Spinal cord (tissue), 10 donors: ENCODE results near the gene VN1R5. TPM values are rescaled to one million over a fixed set of nuclear protein-coding genes. Genes with fewer than 3 reads are reported as not detected.

Experiments
- DNase-seq, 6 donors: peaks; one replicate each; pipeline versions ENCODE4 v3.0.0 to v3.0.0-alpha.2; 2013 to 2015; ENCODE audit warnings: low spot score in 6 of 6, low read depth in 4 of 6
- H3K27ac ChIP-seq: one replicate; pipeline ENCODE4 v1.5.1; 2013; ENCODE audit warnings: low read depth, low read length, control low read depth
- H3K27me3 ChIP-seq: one replicate; pipeline ENCODE4 v1.6.1; 2013; ENCODE audit warnings: low read length; ENCODE audit not compliant: control insufficient read depth, insufficient read depth
- H3K36me3 ChIP-seq: one replicate; pipeline ENCODE4 v1.6.1; 2013; ENCODE audit warnings: low read length; ENCODE audit not compliant: control insufficient read depth, insufficient read depth
- H3K4me1 ChIP-seq: one replicate; pipeline ENCODE4 v1.6.1; 2013; ENCODE audit warnings: low read length; ENCODE audit not compliant: control insufficient read depth, insufficient read depth
- H3K4me3 ChIP-seq: one replicate; pipeline ENCODE4 v1.5.1; 2013; ENCODE audit warnings: low read depth, low read length, control low read depth
- H3K9me3 ChIP-seq: one replicate; pipeline ENCODE4 v1.6.1; 2013; ENCODE audit warnings: low read length; ENCODE audit not compliant: control insufficient read depth, insufficient read depth
- WGBS: methylation state at CpG from one replicate; pipeline ENCODE4 v1.1.5; 2013; ENCODE audit warnings: missing lambda C conversion rate; ENCODE audit not compliant: insufficient coverage; 5-methylcytosine and 5-hydroxymethylcytosine counted together
- polyA plus RNA-seq, 2 donors: library from polyadenylated mRNA; unstranded; fragments of 120-200 nt; gene quantifications; one replicate each; pipeline ENCODE4 v1.2.1, GENCODE V29; 2013; ENCODE audit not compliant: insufficient read length in 2 of 2
- total RNA-seq, 2 donors: library from RNA; depleted of rRNA in 1 of 2; stranded (reverse); fragments of 120-200 nt in 1 of 2; fragments of >200 nt in 1 of 2; gene quantifications; one replicate each; pipeline versions ENCODE4 v1.2.3 to v1.2.4, GENCODE V29; 2013 to 2014
- donor health status: healthy.

VN1R5 gene
- total and polyA plus RNA-seq, 4 donors = not detected

- no peaks in the 10 kb centered on the region for H3K9me3 ChIP-seq
- no peaks in the 10 kb centered on the region for H3K27me3 ChIP-seq
- H3K4me1 ChIP-seq = no peaks in the 10 kb centered on the region
- WGBS = 87% methylated on average over 5 of the region's 9 CpGs
- peaks cover 37% of the 10 kb centered on the region for H3K36me3 ChIP-seq
- no peak for DNase-seq
- no peak overlapping the region for H3K4me3 ChIP-seq
- no peak overlapping the region for H3K27ac ChIP-seq
Measured at GRCh38 chr1:247297263-247298123, 41.6 kb downstream of the VN1R5 start.

GRCh38 chr1:247298124-247298481 lies 42.2 kb downstream of the VN1R5 start:
- H3K9me3 ChIP-seq = no peaks in the 10 kb centered on the region
- H3K4me1 ChIP-seq = no peaks in the 10 kb centered on the region
- H3K27ac ChIP-seq = no peak overlapping the region
- DNase-seq = no peak
- no peaks in the 10 kb centered on the region for H3K27me3 ChIP-seq
- peaks cover 38% of the 10 kb centered on the region for H3K36me3 ChIP-seq
- 78% methylated on average over 3 of the region's 6 CpGs for WGBS
- H3K4me3 ChIP-seq = no peak overlapping the region

- WGBS = 45% methylated on average over 3 of the region's 4 CpGs
- no peak for DNase-seq
- no peaks in the 10 kb centered on the region for H3K9me3 ChIP-seq
- no peak overlapping the region for H3K27ac ChIP-seq
- H3K4me1 ChIP-seq = no peaks in the 10 kb centered on the region
- H3K36me3 ChIP-seq = peaks cover 38% of the 10 kb centered on the region
- no peaks in the 10 kb centered on the region for H3K27me3 ChIP-seq
- no peak overlapping the region for H3K4me3 ChIP-seq
Measured at GRCh38 chr1:247298701-247299100, 42.8 kb downstream of the VN1R5 start.

- H3K27ac ChIP-seq = no peak overlapping the region
- 93% methylated on average over 8 of the region's 12 CpGs for WGBS
- no peaks in the 10 kb centered on the region for H3K4me1 ChIP-seq
- no peak for DNase-seq
- H3K9me3 ChIP-seq = no peaks in the 10 kb centered on the region
- no peak overlapping the region for H3K4me3 ChIP-seq
- H3K36me3 ChIP-seq = peaks cover 42% of the 10 kb centered on the region
- no peaks in the 10 kb centered on the region for H3K27me3 ChIP-seq
Measured at GRCh38 chr1:247299723-247300381, 44.0 kb downstream of the VN1R5 start.

GRCh38 chr1:247300491-247301175 lies 44.8 kb downstream of the VN1R5 start:
- no peak overlapping the region for H3K4me3 ChIP-seq
- no peaks in the 10 kb centered on the region for H3K27me3 ChIP-seq
- peaks cover 48% of the 10 kb centered on the region for H3K36me3 ChIP-seq
- no peaks in the 10 kb centered on the region for H3K9me3 ChIP-seq
- 98% methylated on average over 47 of the region's 47 CpGs for WGBS
- no peaks in the 10 kb centered on the region for H3K4me1 ChIP-seq
- no peak overlapping the region for H3K27ac ChIP-seq
- no peak for DNase-seq

- Histone ChIP-seq H3K4me1 (no peaks in the 10 kb centered on the region), H3K9me3 (no peaks in the 10 kb centered on the region)
Measured at GRCh38 chr1:247301176-247301540, 45.3 kb downstream of the VN1R5 start.

GRCh38 chr1:247303216-247303615 lies 47.3 kb downstream of the VN1R5 start:
- Histone ChIP-seq H3K4me1 (no peaks in the 10 kb centered on the region), H3K27ac (no peak overlapping the region), H3K9me3 (no peaks in the 10 kb centered on the region), H3K27me3 (no peaks in the 10 kb centered on the region), H3K4me3 (no peak overlapping the region), H3K36me3 (peaks cover 69% of the 10 kb centered on the region)
- 82% methylated on average over 5 of the region's 5 CpGs for WGBS
- DNase-seq = no peak

More at GRCh38 chr1:247301176-247301540, 45.3 kb downstream of the VN1R5 start:
- Histone ChIP-seq H3K27ac (no peak overlapping the region), H3K4me3 (no peak overlapping the region), H3K27me3 (no peaks in the 10 kb centered on the region), H3K36me3 (peaks cover 52% of the 10 kb centered on the region)
- WGBS = 98% methylated on average over 16 of the region's 17 CpGs
- no peak for DNase-seq

- Histone ChIP-seq H3K27me3 (no peaks in the 10 kb centered on the region), H3K27ac (no peak overlapping the region), H3K9me3 (no peaks in the 10 kb centered on the region), H3K4me1 (no peaks in the 10 kb centered on the region), H3K4me3 (no peak overlapping the region), H3K36me3 (peaks cover 70% of the 10 kb centered on the region)
- DNase-seq = no peak
- WGBS = 100% methylated on average over 2 of the region's 2 CpGs
Measured at GRCh38 chr1:247304031-247304430, 48.2 kb downstream of the VN1R5 start.
